ENCODE data around the gene SLC6A4. TPM values are rescaled to one million over a fixed set of nuclear protein-coding genes. Genes with fewer than 3 reads are reported as not detected.

Gene SLC6A4
- total and polyA plus RNA-seq, 2 donors (not counting 3 experiments of a cell fraction or from before 2014, with no cell fraction given), result 0.25 TPM; not detected in 1

DNA sequence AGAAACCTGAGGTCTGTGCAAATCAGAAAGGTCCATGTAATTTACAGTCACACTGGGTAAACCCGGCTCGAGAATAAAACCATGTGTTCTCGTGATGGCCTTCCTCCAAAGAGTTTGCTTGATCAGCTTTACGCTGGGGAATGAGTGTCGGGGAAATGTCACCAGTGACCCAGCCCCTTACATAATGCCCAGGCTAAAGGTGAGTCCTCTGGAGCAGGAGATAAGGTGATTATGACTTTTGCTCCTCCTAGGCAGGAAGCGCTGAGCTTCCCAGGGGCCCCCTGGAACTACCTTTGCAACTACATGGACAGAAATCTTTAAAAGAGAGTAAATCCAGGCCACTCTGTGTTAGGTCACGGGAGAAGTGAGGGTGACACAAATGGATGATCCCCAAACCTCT, 15.7 kb downstream of the SLC6A4 start:
- POLR2A ChIA-PET, result no interaction called here
- Histone ChIP-seq H3K36me3 (ENCODE audit: control insufficient read depth in 2 of 2, extremely low read depth in 1 of 2, insufficient read depth in 2 of 2, low read length in 2 of 2) (no peaks in the 10 kb centered on the region), H3K9ac (replicated peaks; ENCODE audit: extremely low read depth, insufficient read depth, low read length) (no peak overlapping the region), H2AFZ (ENCODE audit: low read depth, low read length) (no peak overlapping the region), H3K4me1 (ENCODE audit: control insufficient read depth, extremely low read depth, insufficient read depth, low read length) (no peaks in the 10 kb centered on the region), H3K79me2 (ENCODE audit: control insufficient read depth, insufficient read depth, low read length) (no peaks in the 10 kb centered on the region), H3K4me3 (replicated peaks in 1 of 3; ENCODE audit: insufficient read depth in 1 of 3, low read depth in 1 of 3, low read length in 3 of 3) (no peak overlapping the region), H3K9me1 (replicated peaks; ENCODE audit: control insufficient read depth, extremely low read depth, insufficient read depth, low read length) (no peaks in the 10 kb centered on the region), H3K4me2 (ENCODE audit: insufficient read depth, low read length) (no peak overlapping the region), H4K20me1 (replicated peaks; ENCODE audit: control insufficient read depth, extremely low read depth, insufficient read depth, low read length) (no peaks in the 10 kb centered on the region), H3K27me3 (ENCODE audit: control insufficient read depth in 2 of 2, insufficient read depth in 2 of 2, low read length in 2 of 2) (peaks cover 16 to 18% of the 10 kb centered on the region in 2 experiments), H3K9me3 (replicated peaks; ENCODE audit: control insufficient read depth, insufficient read depth, low read length) (no peaks in the 10 kb centered on the region), H3K27ac (ENCODE audit: insufficient read depth, low read depth, low read length) (no peak overlapping the region)
- dilution Hi-C loops (cut with MboI; ENCODE audit: extremely low pct_ligation_motif_present, low sequenced_read_pairs) (no loop called here), intact Hi-C loops (cut with micrococcal nuclease) (no loop called here)
- FAIRE-seq (no peak), DNase-seq (ENCODE audit: low read depth, low spot score) (no peak)
- TF ChIP-seq, protein P1, sequence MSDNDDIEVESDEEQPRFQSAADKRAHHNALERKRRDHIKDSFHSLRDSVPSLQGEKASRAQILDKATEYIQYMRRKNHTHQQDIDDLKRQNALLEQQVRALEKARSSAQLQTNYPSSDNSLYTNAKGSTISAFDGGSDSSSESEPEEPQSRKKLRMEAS (IDR thresholded peaks at IDR 0.05; ENCODE audit: insufficient read depth, insufficient read length), result no peak
- TF ChIP-seq POLR2A (IDR thresholded peaks at IDR 0.05; ENCODE audit: low read depth, low read length) (no peak), JUN (IDR thresholded peaks at IDR 0.05; ENCODE audit: borderline replicate concordance, insufficient read depth, insufficient read length, low read depth) (no peak), POLR2AphosphoS5 (IDR thresholded peaks at IDR 0.05; ENCODE audit: insufficient read depth, low read depth, low read length) (no peak), MYC (IDR thresholded peaks at IDR 0.05; ENCODE audit: low read depth, low read length) (no peak), GATA2 (IDR thresholded peaks at IDR 0.05; ENCODE audit: insufficient read depth, insufficient read length, low read depth, low read length) (no peak), EZH2 (IDR thresholded peaks at IDR 0.05; ENCODE audit: borderline replicate concordance, low read depth, low read length, severe bottlenecking) (no peak)
- TF ChIP-seq, protein P2, sequence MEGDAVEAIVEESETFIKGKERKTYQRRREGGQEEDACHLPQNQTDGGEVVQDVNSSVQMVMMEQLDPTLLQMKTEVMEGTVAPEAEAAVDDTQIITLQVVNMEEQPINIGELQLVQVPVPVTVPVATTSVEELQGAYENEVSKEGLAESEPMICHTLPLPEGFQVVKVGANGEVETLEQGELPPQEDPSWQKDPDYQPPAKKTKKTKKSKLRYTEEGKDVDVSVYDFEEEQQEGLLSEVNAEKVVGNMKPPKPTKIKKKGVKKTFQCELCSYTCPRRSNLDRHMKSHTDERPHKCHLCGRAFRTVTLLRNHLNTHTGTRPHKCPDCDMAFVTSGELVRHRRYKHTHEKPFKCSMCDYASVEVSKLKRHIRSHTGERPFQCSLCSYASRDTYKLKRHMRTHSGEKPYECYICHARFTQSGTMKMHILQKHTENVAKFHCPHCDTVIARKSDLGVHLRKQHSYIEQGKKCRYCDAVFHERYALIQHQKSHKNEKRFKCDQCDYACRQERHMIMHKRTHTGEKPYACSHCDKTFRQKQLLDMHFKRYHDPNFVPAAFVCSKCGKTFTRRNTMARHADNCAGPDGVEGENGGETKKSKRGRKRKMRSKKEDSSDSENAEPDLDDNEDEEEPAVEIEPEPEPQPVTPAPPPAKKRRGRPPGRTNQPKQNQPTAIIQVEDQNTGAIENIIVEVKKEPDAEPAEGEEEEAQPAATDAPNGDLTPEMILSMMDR (IDR thresholded peaks at IDR 0.05; ENCODE audit: extremely low read depth in 1 of 2, insufficient read depth in 1 of 2, low read depth in 1 of 2, low read length in 2 of 2), result no peak
- no TSS peak for BruUV-seq (replicated peaks)
- CTCF ChIA-PET, result interaction anchor here (1.7 kb wide), 1 partner anchor 26 kb away, joined by 4 read pairs; no protein-coding TSS in a partner anchor
